ENCODE results near the gene PCDHGB3.
A peak's percentile ranks its signal among the peaks of the same experiment; 100 is the strongest.

GRCh38 chr5:141349917-141350619 lies 20.0 kb upstream of the PCDHGB3 start, which contains the start of gene PCDHGB1:
- TF ChIP-seq CTCF (IDR thresholded peaks at IDR 0.05; ENCODE audit: extremely low read depth in 1 of 2, insufficient read depth in 1 of 2, low read depth in 1 of 2, low read length in 2 of 2) (peak; percentile 41 to 44), EZH2 (IDR thresholded peaks at IDR 0.05; ENCODE audit: borderline replicate concordance, low read depth, low read length, severe bottlenecking) (no peak), POLR2A (IDR thresholded peaks at IDR 0.05; ENCODE audit: low read depth, low read length) (no peak), POLR2AphosphoS5 (IDR thresholded peaks at IDR 0.05; ENCODE audit: insufficient read depth, low read depth, low read length) (no peak), GATA2 (IDR thresholded peaks at IDR 0.05; ENCODE audit: insufficient read depth, insufficient read length, low read depth, low read length) (no peak), FOS (IDR thresholded peaks at IDR 0.05; ENCODE audit: borderline replicate concordance, insufficient read depth, low read length) (no peak), JUN (IDR thresholded peaks at IDR 0.05; ENCODE audit: borderline replicate concordance, insufficient read depth, insufficient read length, low read depth) (no peak), MYC (IDR thresholded peaks at IDR 0.05; ENCODE audit: low read depth, low read length) (no peak)
- TF ChIP-seq, protein P1, sequence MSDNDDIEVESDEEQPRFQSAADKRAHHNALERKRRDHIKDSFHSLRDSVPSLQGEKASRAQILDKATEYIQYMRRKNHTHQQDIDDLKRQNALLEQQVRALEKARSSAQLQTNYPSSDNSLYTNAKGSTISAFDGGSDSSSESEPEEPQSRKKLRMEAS (IDR thresholded peaks at IDR 0.05; ENCODE audit: insufficient read depth, insufficient read length), result no peak
